SK-N-SH treated with all-trans-retinoic acid at 6 μM for 48 hours (cell line): ENCODE measurements around the gene NUDT7.

Experiments
- ATAC-seq: fragments of 200-7000 bp; cut with Tn5 transposase; 3 replicates; pipeline ENCODE4 v1.9.1; 2020; ENCODE audit warnings: mild to moderate bottlenecking, moderate library complexity
- BACH2 ChIP-seq: fragments of 250-450 bp; sonication (Bioruptor Pico); IDR thresholded peaks from 2 replicates; pipeline ENCODE4 v1.9.0; 2021; ENCODE audit warnings: mild to moderate bottlenecking, borderline replicate concordance
- CSDC2 ChIP-seq: fragments of 250-450 bp; sonication (Bioruptor Pico); IDR thresholded peaks from 2 replicates; pipeline ENCODE4 v1.5.0; 2020; ENCODE audit warnings: mild to moderate bottlenecking, moderate library complexity
- ESRRG ChIP-seq: fragments of 250-450 bp; sonication (Bioruptor Pico); IDR thresholded peaks from 2 replicates; pipeline ENCODE4 v1.6.1; 2021; ENCODE audit warnings: mild to moderate bottlenecking
- ISL1 ChIP-seq: fragments of 250-450 bp; sonication (Bioruptor Pico); IDR thresholded peaks from 2 replicates; pipeline ENCODE4 v2.1.2; 2022; ENCODE audit warnings: mild to moderate bottlenecking, moderate library complexity
- OSR1 ChIP-seq: fragments of 250-450 bp; sonication (Bioruptor Pico); IDR thresholded peaks from 2 replicates; pipeline ENCODE4 v1.8.0; 2022; ENCODE audit warnings: moderate library complexity, mild to moderate bottlenecking, inconsistent platforms
- PPARA ChIP-seq: fragments of 250-450 bp; sonication (Bioruptor Pico); IDR thresholded peaks from 2 replicates; pipeline ENCODE4 v1.5.0; 2020; ENCODE audit warnings: mild to moderate bottlenecking, borderline replicate concordance
- RARB ChIP-seq: fragments of 250-450 bp; sonication (Bioruptor Pico); IDR thresholded peaks from 2 replicates; pipeline ENCODE4 v1.8.0; 2021; ENCODE audit warnings: mild to moderate bottlenecking, moderate library complexity
- SNAI2 ChIP-seq: fragments of 250-450 bp; sonication (Bioruptor Pico); IDR thresholded peaks from 2 replicates; pipeline ENCODE4 v1.5.0; 2020; ENCODE audit warnings: mild to moderate bottlenecking, moderate library complexity
- TCF4 ChIP-seq: fragments of 250-450 bp; sonication (Bioruptor Pico); IDR thresholded peaks from 2 replicates; pipeline ENCODE4 v1.8.0; 2021; ENCODE audit warnings: mild to moderate bottlenecking, moderate library complexity, borderline replicate concordance
- TOX ChIP-seq: fragments of 250-450 bp; sonication (Bioruptor Pico); IDR thresholded peaks from 2 replicates; pipeline ENCODE4 v1.8.0; 2021; ENCODE audit warnings: mild to moderate bottlenecking, moderate library complexity, borderline replicate concordance
- TSHZ2 ChIP-seq: fragments of 250-450 bp; sonication (Bioruptor Pico); IDR thresholded peaks from 2 replicates; pipeline ENCODE4 v1.5.0; 2020; ENCODE audit warnings: mild to moderate bottlenecking, moderate library complexity
- ZC3H10 ChIP-seq: fragments of 250-450 bp; sonication (Bioruptor Pico); IDR thresholded peaks from 2 replicates; pipeline ENCODE4 v1.5.1; 2021; ENCODE audit warnings: mild to moderate bottlenecking, moderate library complexity
- ZFP3 ChIP-seq: fragments of 250-450 bp; sonication (Bioruptor Pico); IDR thresholded peaks from 2 replicates; pipeline ENCODE4 v1.5.0; 2020; ENCODE audit warnings: mild to moderate bottlenecking, moderate library complexity
- ZFP30 ChIP-seq: fragments of 450-650 bp; formaldehyde crosslinking; IDR thresholded peaks from 2 replicates; pipeline ENCODE4 v1.5.0; 2022; ENCODE audit warnings: mild to moderate bottlenecking, moderate library complexity
- ZNF565 ChIP-seq: fragments of 450-650 bp; formaldehyde crosslinking; conservative IDR thresholded peaks from 2 replicates; pipeline ENCODE4 v1.5.0; 2020; ENCODE audit warnings: low read depth, mild to moderate bottlenecking, moderate library complexity
- ZNF70 ChIP-seq: fragments of 450-650 bp; formaldehyde crosslinking; IDR thresholded peaks from 2 replicates; pipeline ENCODE4 v1.5.0; 2020; ENCODE audit warnings: mild to moderate bottlenecking, moderate library complexity
- ZNF8 ChIP-seq: fragments of 450-650 bp; formaldehyde crosslinking; IDR thresholded peaks from 2 replicates; pipeline ENCODE4 v1.5.0; 2020; ENCODE audit warnings: mild to moderate bottlenecking, moderate library complexity
- TF ChIP-seq, protein P1 (sequence below): fragments of 250-450 bp; sonication (Bioruptor Pico); IDR thresholded peaks from 2 replicates; pipeline ENCODE4 v1.8.0; 2020; ENCODE audit warnings: mild to moderate bottlenecking, moderate library complexity, borderline replicate concordance
- TF ChIP-seq, protein P2 (sequence below): fragments of 250-450 bp; sonication (Bioruptor Pico); IDR thresholded peaks from 2 replicates; pipeline ENCODE4 v1.8.0; 2021; ENCODE audit warnings: low read depth, mild to moderate bottlenecking, moderate library complexity, borderline replicate concordance
- TF ChIP-seq, protein P3 (sequence below): fragments of 250-450 bp; sonication (Bioruptor Pico); IDR thresholded peaks from 2 replicates; pipeline ENCODE4 v1.5.1; 2020; ENCODE audit warnings: low read depth, mild to moderate bottlenecking, moderate library complexity
- TF ChIP-seq, protein P4 (sequence below): fragments of 250-450 bp; sonication (Bioruptor Pico); IDR thresholded peaks from 2 replicates; pipeline ENCODE4 v1.5.1; 2021; ENCODE audit warnings: mild to moderate bottlenecking, moderate library complexity

NUDT7 gene

DNA sequence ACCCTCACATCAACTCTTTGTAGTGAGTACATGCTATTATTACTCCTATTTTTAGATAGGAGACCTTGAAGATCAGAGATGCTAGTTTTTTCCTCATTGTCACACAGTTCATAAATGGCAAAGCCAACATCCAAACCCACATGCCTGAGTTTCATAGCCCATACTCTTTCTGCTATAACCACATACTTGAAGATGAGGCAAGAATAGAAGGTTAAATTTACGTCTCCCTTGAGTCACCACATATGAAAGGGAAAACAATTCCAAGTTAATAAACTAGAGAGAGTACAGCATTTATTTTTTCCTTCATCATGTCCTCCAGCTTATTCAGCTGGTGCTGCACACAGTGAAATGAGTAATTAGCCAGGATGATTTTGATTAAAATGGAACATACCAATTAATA, 23.7 kb downstream of the NUDT7 start:
- ATAC-seq: no peak
- TF ChIP-seq, protein P1, sequence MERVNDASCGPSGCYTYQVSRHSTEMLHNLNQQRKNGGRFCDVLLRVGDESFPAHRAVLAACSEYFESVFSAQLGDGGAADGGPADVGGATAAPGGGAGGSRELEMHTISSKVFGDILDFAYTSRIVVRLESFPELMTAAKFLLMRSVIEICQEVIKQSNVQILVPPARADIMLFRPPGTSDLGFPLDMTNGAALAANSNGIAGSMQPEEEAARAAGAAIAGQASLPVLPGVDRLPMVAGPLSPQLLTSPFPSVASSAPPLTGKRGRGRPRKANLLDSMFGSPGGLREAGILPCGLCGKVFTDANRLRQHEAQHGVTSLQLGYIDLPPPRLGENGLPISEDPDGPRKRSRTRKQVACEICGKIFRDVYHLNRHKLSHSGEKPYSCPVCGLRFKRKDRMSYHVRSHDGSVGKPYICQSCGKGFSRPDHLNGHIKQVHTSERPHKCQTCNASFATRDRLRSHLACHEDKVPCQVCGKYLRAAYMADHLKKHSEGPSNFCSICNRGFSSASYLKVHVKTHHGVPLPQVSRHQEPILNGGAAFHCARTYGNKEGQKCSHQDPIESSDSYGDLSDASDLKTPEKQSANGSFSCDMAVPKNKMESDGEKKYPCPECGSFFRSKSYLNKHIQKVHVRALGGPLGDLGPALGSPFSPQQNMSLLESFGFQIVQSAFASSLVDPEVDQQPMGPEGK (CRISPR knock-in tag): no peak
- TF ChIP-seq BACH2 (CRISPR knock-in tag) (no peak), CSDC2 (CRISPR knock-in tag) (no peak), ESRRG (no peak), ZNF8 (no peak), SNAI2 (CRISPR knock-in tag) (no peak), ZFP3 (CRISPR knock-in tag) (no peak), ZNF565 (no peak), PPARA (CRISPR knock-in tag) (no peak), TCF4 (CRISPR knock-in tag) (no peak), ZC3H10 (CRISPR knock-in tag) (no peak), ZNF70 (CRISPR knock-in tag) (no peak), TOX (CRISPR knock-in tag) (no peak), TSHZ2 (no peak), RARB (no peak), OSR1 (CRISPR knock-in tag) (no peak)
- TF ChIP-seq, protein P2, sequence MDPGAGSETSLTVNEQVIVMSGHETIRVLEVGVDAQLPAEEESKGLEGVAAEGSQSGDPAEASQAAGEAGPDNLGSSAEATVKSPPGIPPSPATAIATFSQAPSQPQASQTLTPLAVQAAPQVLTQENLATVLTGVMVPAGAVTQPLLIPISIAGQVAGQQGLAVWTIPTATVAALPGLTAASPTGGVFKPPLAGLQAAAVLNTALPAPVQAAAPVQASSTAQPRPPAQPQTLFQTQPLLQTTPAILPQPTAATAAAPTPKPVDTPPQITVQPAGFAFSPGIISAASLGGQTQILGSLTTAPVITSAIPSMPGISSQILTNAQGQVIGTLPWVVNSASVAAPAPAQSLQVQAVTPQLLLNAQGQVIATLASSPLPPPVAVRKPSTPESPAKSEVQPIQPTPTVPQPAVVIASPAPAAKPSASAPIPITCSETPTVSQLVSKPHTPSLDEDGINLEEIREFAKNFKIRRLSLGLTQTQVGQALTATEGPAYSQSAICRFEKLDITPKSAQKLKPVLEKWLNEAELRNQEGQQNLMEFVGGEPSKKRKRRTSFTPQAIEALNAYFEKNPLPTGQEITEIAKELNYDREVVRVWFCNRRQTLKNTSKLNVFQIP: no peak
- TF ChIP-seq, protein P3, sequence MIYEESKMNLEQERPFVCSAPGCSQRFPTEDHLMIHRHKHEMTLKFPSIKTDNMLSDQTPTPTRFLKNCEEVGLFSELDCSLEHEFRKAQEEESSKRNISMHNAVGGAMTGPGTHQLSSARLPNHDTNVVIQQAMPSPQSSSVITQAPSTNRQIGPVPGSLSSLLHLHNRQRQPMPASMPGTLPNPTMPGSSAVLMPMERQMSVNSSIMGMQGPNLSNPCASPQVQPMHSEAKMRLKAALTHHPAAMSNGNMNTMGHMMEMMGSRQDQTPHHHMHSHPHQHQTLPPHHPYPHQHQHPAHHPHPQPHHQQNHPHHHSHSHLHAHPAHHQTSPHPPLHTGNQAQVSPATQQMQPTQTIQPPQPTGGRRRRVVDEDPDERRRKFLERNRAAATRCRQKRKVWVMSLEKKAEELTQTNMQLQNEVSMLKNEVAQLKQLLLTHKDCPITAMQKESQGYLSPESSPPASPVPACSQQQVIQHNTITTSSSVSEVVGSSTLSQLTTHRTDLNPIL: no peak
- TF ChIP-seq, protein P4, sequence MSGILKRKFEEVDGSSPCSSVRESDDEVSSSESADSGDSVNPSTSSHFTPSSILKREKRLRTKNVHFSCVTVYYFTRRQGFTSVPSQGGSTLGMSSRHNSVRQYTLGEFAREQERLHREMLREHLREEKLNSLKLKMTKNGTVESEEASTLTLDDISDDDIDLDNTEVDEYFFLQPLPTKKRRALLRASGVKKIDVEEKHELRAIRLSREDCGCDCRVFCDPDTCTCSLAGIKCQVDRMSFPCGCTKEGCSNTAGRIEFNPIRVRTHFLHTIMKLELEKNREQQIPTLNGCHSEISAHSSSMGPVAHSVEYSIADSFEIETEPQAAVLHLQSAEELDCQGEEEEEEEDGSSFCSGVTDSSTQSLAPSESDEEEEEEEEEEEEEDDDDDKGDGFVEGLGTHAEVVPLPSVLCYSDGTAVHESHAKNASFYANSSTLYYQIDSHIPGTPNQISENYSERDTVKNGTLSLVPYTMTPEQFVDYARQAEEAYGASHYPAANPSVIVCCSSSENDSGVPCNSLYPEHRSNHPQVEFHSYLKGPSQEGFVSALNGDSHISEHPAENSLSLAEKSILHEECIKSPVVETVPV: no peak

DNA sequence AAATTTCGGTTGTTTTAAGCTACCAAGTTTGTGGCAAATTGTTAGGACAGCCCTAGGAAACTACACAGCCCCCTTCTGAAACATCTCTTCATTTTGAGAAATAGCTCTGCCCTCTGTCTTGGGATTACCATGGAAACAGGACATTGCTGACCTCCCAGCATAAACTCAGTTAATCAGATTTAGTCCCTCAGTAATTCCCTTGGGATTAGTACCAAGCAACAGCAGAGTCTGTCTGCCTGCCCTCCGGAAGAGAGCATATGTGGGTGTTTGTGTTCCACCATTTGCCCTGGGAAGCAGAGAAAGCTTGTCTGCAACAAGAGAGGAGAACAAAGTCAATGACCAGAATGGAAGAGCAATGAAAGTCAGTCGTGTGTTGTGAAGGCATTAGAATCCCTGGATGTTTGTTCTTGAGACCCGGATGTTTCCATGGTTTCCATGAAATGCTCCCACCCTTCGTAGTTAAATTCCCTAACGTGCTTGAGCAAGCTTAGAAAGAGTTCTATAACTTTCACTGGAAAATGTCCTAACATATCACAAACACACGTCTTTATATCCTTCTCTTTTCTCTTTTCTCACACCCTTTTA, 26.2 kb downstream of the NUDT7 start:
- TF ChIP-seq ISL1 (CRISPR knock-in tag) (no peak), ZC3H10 (CRISPR knock-in tag) (no peak), ZNF70 (CRISPR knock-in tag) (no peak), OSR1 (CRISPR knock-in tag) (no peak), TOX (CRISPR knock-in tag) (no peak), BACH2 (CRISPR knock-in tag) (no peak), TCF4 (CRISPR knock-in tag) (no peak), ZFP30 (CRISPR knock-in tag) (no peak), CSDC2 (CRISPR knock-in tag) (no peak), TSHZ2 (no peak), RARB (no peak)
- TF ChIP-seq, protein P4: no peak
- TF ChIP-seq, protein P1 (CRISPR knock-in tag): no peak

More for the DNA sequence above, 26.2 kb downstream of the NUDT7 start:
- no peak for ATAC-seq
